Cardiac atrium fibroblast (primary cell): ENCODE results near the gene ADAM33. TPM values are rescaled to one million over a fixed set of nuclear protein-coding genes. Genes with fewer than 3 reads are reported as not detected.

Experiments
- total RNA-seq: library from RNA; depleted of rRNA; stranded (reverse); fragments of >200 nt; gene quantifications from 2 replicates; pipeline ENCODE4 v1.2.3, GENCODE V29; 2015

The ADAM33 gene
- total RNA-seq = 8.4 and 11.2 TPM in 2 replicates

GRCh38 chr20:3681931-3682781 lies at the start of gene ADAM33:
TSS of gene ADAM33 (minus strand) at chr20:3682010. CDS start at chr20:3682004, 6 bp downstream.

GRCh38 chr20:3712279-3712873 lies 30.6 kb upstream of the ADAM33 start, which contains the start of gene SIGLEC1:
TSS of gene SIGLEC1 (minus strand) at chr20:3712600. CDS start at chr20:3707128, 5,472 bp downstream.

GRCh38 chr20:3663031-3663701 lies 18.6 kb downstream of the ADAM33 start, which contains the start of gene GFRA4:
TSS of gene GFRA4 (minus strand) at chr20:3663399. CDS start at chr20:3663399, 0 bp downstream.

Other genes with a start within 250 kb of the ADAM33 start
- 30.3 and 38.2 TPM in 2 replicates for gene ATRN, start 211.0 kb downstream of the ADAM33 start, total RNA-seq
- not detected in 2 replicates for gene GFRA4, start 18.6 kb downstream of the ADAM33 start, total RNA-seq
- not detected in 2 replicates for gene SIGLEC1, start 30.6 kb upstream of the ADAM33 start, total RNA-seq
- 0.72 and 1.1 TPM in 2 replicates for gene HSPA12B, start 50.7 kb upstream of the ADAM33 start, total RNA-seq
- 29.4 and 33.7 TPM in 2 replicates for gene ADISSP, start 85.7 kb upstream of the ADAM33 start, total RNA-seq
- 0.18 TPM in 1 of 2 replicates, not detected in the other for gene SPEF1, start 99.4 kb upstream of the ADAM33 start, total RNA-seq
- gene CENPB, start 104.7 kb upstream of the ADAM33 start, total RNA-seq = 78.6 and 85.0 TPM in 2 replicates
- 48.6 and 48.8 TPM in 2 replicates for gene CDC25B, start 114.3 kb upstream of the ADAM33 start, total RNA-seq
- gene AP5S1, start 138.5 kb upstream of the ADAM33 start, total RNA-seq = 19.9 and 22.4 TPM in 2 replicates
- gene MAVS, start 164.8 kb upstream of the ADAM33 start, total RNA-seq = 24.0 and 24.3 TPM in 2 replicates
- gene PANK2, start 207.4 kb upstream of the ADAM33 start, total RNA-seq = 27.1 and 36.0 TPM in 2 replicates